Stimulated activated CD4-positive, alpha-beta T cell treated with anti-CD3 and anti-CD28 coated beads, Interleukin-4, amount 100 ng/mL, for 1 hour (primary cell): Measurements from ENCODE around the gene UBASH3A.

ENCODE experiments used
- DNase-seq: peaks from one replicate; pipeline ENCODE4 v3.0.0-alpha.2; 2020

The UBASH3A gene

GRCh38 chr21:42375506-42375905 lies 28.2 kb upstream of the UBASH3A start:
- no peak for DNase-seq

GRCh38 chr21:42375966-42376337 lies 27.8 kb upstream of the UBASH3A start:
- no peak for DNase-seq

DNA sequence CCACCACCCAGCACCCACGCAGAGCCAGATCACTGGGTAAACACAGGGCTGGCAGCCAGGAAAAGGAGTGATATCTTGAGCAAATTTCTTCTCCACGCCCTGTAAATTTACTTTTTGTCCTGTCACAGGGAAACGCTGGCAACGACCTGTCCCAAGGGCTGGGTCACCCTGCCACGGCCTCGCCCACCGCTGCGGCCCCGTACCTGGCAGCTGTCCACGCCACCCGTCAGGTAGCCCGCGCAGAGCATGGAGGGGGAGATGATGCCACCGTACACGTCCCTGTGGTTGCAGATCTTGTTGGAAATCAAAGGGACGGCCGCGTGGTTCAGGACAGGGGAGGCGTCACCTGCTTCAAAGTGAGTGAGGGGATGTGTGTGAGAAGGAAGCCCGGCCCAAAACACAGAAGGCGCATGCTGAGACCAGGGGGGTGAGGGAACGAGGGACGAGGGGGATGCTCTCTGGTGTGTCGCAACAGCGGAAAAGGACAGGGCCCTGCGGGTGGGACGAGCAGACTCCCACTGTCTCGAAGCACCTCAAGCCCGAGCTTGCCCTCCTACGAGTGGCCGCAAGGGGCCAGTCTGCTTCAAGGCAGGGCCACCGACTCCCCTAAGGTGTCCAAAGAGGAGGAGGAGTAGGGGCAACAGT lies 27.2 kb upstream of the UBASH3A start:
- no peak for DNase-seq

DNA sequence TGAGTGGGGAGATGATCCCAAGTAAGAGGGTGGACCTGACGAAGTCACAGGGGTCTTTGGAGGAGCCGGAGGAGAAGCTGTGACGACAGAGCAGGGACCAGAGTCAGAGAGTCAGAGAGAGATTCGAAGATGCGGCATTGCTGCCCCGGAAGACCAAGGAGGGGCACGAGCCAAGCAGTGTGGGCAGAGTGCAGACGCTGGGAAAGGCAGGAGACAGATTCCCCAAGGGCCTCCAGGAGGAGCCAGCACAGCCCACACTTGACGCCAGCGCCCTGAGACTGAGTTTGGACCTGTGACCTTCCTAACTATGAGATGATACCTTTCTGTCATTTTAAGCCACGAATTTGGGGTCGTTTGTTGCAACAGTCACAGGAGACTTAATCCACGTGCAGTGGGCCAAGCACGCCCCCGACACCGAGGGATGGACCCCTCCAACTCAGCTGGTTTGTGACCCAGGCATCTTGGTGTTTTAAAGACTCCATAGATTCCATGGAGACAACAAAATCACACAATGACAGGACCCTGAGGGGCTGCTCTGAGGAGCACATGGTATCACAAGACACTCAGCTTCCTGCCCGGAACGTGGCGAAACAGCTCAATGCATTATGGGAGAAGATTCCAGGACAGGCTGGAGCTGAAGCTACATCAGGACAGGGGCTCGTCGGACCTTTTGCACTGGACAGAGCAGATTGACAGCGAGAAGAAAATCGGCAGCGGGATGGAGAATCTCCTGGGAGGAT lies 26.3 kb upstream of the UBASH3A start:
- no peak for DNase-seq

DNA sequence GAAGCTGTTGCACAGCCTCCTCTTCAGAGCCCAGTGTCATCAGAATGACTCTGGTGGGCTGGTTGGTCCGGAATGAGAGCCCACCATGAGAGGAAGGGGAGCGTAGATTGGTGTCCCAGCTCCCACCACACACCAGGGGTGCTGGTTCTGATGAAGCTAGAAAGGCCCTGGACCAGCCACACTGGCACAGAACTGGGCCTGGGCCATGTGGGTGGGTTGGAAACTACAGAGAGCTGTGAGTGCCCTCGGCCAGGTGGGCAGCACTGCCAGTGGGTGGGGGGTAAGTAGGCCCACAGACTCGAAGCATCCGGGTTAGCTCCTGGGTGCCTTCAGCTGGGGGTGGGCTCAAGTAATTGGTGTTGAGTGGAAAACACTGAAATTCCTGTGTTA lies 25.8 kb upstream of the UBASH3A start:
- DNase-seq = no peak

DNA sequence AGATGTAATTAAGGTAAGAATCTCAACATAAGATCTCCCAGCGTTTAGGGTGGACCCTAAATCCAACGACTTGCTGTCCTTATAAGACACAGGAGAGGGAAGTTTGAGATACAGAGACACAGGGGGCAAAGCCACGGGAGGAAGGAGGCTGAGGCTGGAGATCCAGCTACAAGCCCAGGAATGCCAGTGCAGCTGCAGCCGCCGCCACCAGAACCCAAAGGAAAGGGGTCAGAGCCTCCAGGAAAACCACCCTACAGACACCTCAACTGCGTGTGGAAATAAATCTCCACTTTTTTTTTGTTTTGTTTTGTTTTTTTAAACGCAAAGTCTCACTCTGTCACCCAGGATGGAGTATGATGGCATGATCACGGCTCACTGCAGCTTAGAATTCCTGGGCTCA lies 25.3 kb upstream of the UBASH3A start:
- no peak for DNase-seq

GRCh38 chr21:42379426-42380215 lies 24.1 kb upstream of the UBASH3A start:
- DNase-seq = no peak

- peak; percentile 30 for DNase-seq
Measured at GRCh38 chr21:42381347-42381984, 22.2 kb upstream of the UBASH3A start.

DNA sequence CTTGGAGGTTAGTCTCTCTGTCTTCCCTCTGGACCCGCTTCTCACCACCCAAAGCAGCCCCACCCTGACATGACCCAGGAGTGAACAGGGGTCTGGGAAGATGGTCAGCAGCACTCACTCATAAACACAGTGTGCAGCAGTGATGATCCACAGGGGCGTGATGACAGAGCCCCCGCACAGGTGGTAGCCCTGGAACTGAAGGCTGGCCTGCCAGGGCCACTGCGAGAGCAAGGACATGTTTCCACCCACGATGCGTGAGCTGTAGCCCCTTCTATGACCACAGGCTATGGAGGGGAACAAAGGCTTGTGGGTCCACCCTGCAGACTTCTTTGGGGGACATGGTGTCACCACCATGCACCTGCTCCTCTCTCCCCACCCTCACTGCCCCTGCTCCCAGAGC lies 20.8 kb upstream of the UBASH3A start:
- DNase-seq = no peak

GRCh38 chr21:42383331-42383730 lies 20.4 kb upstream of the UBASH3A start:
- DNase-seq = no peak

- DNase-seq = no peak
Measured at GRCh38 chr21:42384156-42384945, 19.4 kb upstream of the UBASH3A start.

- no peak for DNase-seq
Measured at GRCh38 chr21:42384989-42385388, 18.7 kb upstream of the UBASH3A start.

DNA sequence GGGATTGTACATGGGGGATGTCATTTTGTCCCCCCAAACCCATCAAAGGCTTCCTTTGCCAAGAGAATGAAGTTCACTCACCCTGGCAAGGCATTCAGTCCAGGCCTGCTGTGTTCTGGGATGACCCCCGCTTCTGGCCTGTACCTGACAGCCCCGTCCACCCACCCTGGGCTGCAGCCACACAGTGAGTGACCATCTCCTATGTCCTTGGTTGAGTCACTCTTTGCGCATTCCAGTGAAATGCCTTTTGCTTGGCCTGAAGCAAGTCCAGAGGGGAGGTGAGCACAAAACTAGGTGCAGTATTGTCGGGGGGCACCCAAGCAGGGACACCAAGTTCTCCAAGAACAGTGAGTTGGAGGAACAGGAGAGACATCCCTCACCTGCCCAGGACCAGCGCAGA lies 18.1 kb upstream of the UBASH3A start:
- DNase-seq = no peak

DNA sequence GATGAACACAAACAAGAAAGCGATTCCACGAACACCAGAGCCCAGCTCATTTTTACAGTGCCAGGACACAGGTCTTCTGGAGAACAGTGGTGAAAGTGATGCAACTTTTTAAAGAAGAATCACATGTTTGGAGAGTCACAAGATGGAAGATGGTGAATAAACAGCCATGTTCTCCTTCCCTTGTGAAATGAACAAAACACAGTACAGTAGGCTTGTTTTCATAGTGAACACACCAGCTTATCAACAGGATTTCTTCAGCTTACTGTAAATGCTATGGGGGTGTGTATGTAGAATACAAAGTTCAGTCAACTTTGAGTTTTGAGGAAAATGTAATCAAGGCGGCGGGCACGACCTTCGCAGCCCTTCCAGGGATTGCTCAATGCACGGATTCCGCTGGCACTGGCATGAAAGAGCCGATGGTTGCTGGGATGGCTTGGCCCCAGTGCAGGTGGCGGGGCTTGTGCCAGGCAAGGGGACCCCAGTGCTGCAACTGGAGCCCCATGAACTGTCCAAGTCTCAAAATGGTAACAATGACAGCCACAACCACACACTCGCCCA lies 17.6 kb upstream of the UBASH3A start:
- no peak for DNase-seq

DNA sequence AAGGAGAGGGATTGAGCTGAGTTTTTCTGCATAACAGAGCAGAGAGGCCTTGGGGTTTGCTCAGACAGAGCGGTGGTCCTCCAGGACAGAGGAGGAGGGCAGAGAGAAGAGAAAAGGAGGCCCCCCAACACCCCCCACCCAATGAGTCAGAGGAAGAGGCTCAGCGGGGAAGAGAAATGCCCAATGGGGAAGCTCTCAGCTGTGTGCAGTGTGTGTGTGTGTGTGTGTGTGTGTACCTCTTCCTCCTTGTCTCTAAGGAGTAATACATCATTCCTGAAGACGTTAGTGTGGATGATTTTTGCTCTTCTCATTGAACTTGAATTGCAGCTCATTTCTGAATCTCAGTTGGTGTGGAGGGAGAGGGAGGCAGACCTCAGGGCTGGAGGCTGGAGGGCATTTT lies 16.5 kb upstream of the UBASH3A start:
- no peak for DNase-seq

GRCh38 chr21:42387843-42388340 lies 15.8 kb upstream of the UBASH3A start:
- no peak for DNase-seq

GRCh38 chr21:42388740-42389448 lies 14.8 kb upstream of the UBASH3A start:
- DNase-seq = no peak

GRCh38 chr21:42389449-42389835 lies 14.3 kb upstream of the UBASH3A start:
- no peak for DNase-seq

DNA sequence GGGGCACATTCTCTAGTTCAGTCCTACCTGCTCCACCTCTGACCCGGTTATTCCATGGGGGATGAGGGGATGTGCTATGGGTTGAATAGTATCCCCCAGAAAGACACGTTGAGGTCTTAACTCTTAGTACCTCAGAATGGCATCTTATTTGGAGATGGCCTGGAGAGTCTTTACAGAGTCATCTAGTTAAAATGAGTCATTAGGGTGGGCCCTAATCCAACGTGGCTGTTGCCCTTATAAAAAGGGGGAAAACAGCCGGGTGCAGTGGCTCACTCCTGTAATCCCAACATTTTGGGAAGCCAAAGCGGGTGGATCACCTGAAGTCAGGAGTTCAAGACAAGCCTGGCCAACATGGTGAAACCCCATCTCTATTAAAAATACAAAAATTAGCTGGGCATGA lies 13.5 kb upstream of the UBASH3A start:
- DNase-seq = no peak

GRCh38 chr21:42390696-42391095 lies 13.0 kb upstream of the UBASH3A start:
- DNase-seq = no peak

DNA sequence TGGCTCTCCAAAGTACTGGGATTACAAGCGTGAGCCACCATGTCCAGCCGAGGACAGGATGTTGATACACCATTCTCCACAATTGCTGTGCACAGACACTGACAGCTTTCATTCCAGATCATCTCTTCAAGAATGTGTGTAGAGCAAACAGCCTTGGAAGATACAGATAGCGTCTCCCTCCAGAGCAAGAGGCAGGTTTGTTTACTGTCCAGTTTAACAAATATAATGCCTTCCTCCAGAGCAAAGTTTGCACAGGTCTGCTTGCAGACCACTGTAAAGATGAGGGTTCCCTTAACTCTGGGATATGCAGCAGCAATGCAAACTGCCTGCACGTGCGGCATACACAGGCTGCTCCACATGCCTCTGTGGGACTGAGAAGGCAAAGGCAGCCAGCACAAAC lies 12.4 kb upstream of the UBASH3A start:
- DNase-seq = no peak
